ENCODE results near the gene SMIM21.

Gene SMIM21

GRCh38 chr18:75377258-75377657 is 50.2 kb downstream of the SMIM21 start:
- DNase-seq (ENCODE audit: low spot score), result no peak

GRCh38 chr18:75376004-75376403 is 51.5 kb downstream of the SMIM21 start:
- peak; percentile 40 for DNase-seq (ENCODE audit: low spot score)

GRCh38 chr18:75375341-75375740 is 52.2 kb downstream of the SMIM21 start:
- DNase-seq (ENCODE audit: low spot score), result no peak

- DNase-seq (ENCODE audit: low spot score), result no peak
Measured at GRCh38 chr18:75374466-75374865, 53.0 kb downstream of the SMIM21 start.

GRCh38 chr18:75369026-75369721 is 58.3 kb downstream of the SMIM21 start:
- DNase-seq (ENCODE audit: low spot score), result no peak

GRCh38 chr18:75365837-75366236 is 61.7 kb downstream of the SMIM21 start:
- peak; percentile 9 for DNase-seq (ENCODE audit: low spot score)

- DNase-seq (ENCODE audit: low spot score), result no peak
Measured at GRCh38 chr18:75365254-75365629, 62.3 kb downstream of the SMIM21 start.

- DNase-seq (ENCODE audit: low spot score), result no peak
Measured at GRCh38 chr18:75364512-75365253, 62.8 kb downstream of the SMIM21 start.

- DNase-seq (ENCODE audit: low spot score), result no peak
Measured at GRCh38 chr18:75363446-75364225, 63.9 kb downstream of the SMIM21 start.

GRCh38 chr18:75362435-75362834 is 65.1 kb downstream of the SMIM21 start:
- DNase-seq (ENCODE audit: low spot score), result no peak

- DNase-seq (ENCODE audit: low spot score), result no peak
Measured at GRCh38 chr18:75360941-75361340, 66.6 kb downstream of the SMIM21 start.

- no peak for DNase-seq (ENCODE audit: low spot score)
Measured at GRCh38 chr18:75360215-75360614, 67.3 kb downstream of the SMIM21 start.

Measured in NAMALWA (cell line).